Thymus (tissue), 11 donors: ENCODE data around the gene PHC2. TPM values are rescaled to one million over a fixed set of nuclear protein-coding genes. Genes with fewer than 3 reads are reported as not detected.

Experiments
- DNase-seq, 9 donors: peaks; one replicate each; pipeline ENCODE4 v3.0.0-alpha.2; 2013; ENCODE audit warnings: low spot score in 9 of 9, low read depth in 6 of 9, missing footprints in 1 of 9
- H3K27ac ChIP-seq, 2 donors: one replicate each; pipeline ENCODE4 v1.5.1; 2013; ENCODE audit warnings: control low read depth in 1 of 2, low read depth in 1 of 2, low read length in 1 of 2, mild to moderate bottlenecking in 1 of 2, moderate library complexity in 1 of 2
- H3K27me3 ChIP-seq, 2 donors: one replicate each; pipeline ENCODE4 v1.5.1; 2013; ENCODE audit warnings: low read length in 1 of 2; ENCODE audit not compliant: control insufficient read depth in 2 of 2, insufficient read depth in 1 of 2
- H3K36me3 ChIP-seq, 2 donors: one replicate each; pipeline ENCODE4 v1.5.1; 2013; ENCODE audit warnings: low read length in 1 of 2, mild to moderate bottlenecking in 1 of 2, moderate library complexity in 1 of 2; ENCODE audit not compliant: control insufficient read depth in 2 of 2, insufficient read depth in 2 of 2
- H3K4me1 ChIP-seq, 2 donors: one replicate each; pipeline ENCODE4 v1.5.1; 2013; ENCODE audit warnings: low read length in 2 of 2; ENCODE audit not compliant: control insufficient read depth in 2 of 2, insufficient read depth in 2 of 2
- H3K4me3 ChIP-seq, 2 donors: one replicate each; pipeline ENCODE4 v1.5.1; 2013; ENCODE audit warnings: low read length in 2 of 2, control low read depth in 1 of 2, mild to moderate bottlenecking in 1 of 2
- H3K9me3 ChIP-seq, 2 donors: one replicate each; pipeline ENCODE4 v1.5.1; 2013; ENCODE audit warnings: low read length in 1 of 2, mild to moderate bottlenecking in 1 of 2; ENCODE audit not compliant: control insufficient read depth in 2 of 2, insufficient read depth in 1 of 2
- WGBS: extraction: QIAGEN DNeasy Blood & Tissue Kit; methylation state at CpG from one replicate; pipeline ENCODE4 v1.1.7; 2013; 5-methylcytosine and 5-hydroxymethylcytosine counted together
- polyA plus RNA-seq: library from polyadenylated mRNA; stranded (reverse); fragments of 200-250 nt; gene quantifications from one replicate; pipeline ENCODE4 v1.2.3, GENCODE V29; 2013
- total RNA-seq: library from RNA; stranded (reverse); fragments of 120-200 nt; gene quantifications from one replicate; pipeline ENCODE4 v1.2.4, GENCODE V29; 2013
- donor health status: healthy.

The PHC2 gene
- total and polyA plus RNA-seq, 2 donors: 35.0 to 79.0 TPM

DNA sequence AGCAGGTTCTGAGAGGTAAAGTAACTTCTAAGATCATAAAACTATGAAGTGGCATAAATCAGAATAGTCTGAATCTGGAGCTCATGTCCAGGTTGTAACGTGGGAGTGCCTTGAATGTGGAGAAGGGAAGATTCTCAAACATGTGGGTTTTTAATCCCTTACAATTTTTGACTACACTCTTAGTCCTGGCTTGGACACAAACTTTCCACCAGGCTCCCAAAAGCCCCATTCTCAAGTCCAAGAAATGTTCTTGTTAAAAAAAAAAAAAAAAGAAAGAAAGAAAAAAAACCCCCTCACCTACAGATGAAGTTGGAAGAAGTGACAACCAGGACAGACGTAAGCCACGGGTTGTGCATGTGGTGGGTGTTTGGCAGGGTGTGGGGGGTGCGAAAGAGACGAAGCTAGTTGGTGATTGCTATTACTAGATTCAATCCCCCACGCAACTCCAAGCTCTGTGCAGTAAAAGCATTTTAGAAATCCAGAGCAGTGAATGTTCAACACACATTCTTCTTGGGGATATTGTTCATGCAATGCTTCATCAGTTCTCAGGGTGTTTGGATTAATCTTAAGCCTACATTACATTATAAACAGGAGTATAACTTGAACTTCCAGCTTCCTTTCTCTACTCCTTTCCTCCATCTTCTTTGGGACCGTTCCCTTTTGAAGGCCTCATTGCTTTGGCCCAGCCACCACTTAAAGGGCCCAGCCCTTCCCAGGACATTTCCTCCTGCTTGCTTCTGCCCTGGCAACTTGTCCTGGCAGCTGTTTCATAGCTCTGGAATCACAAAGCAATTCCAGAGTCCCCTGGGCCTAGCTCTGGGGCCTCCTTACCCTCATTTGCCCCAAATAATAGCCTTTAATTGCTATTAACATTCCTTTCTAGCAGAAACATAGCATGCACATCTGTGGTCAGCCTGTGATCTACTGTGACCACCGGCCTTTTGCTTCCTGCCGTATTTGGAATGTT is 41.8 kb downstream of the PHC2 start:
- H3K9me3 ChIP-seq: no peaks in the 10 kb centered on the region
- no peak for DNase-seq
- whole genome bisulfite sequencing: 95% methylated on average over 9 of the region's 9 CpGs
- H3K27me3 ChIP-seq: no peaks in the 10 kb centered on the region
- H3K36me3 ChIP-seq: no peaks in the 10 kb centered on the region
- no peak overlapping the region for H3K27ac ChIP-seq
- no peaks in the 10 kb centered on the region for H3K4me1 ChIP-seq
- H3K4me3 ChIP-seq: no peak overlapping the region

DNA sequence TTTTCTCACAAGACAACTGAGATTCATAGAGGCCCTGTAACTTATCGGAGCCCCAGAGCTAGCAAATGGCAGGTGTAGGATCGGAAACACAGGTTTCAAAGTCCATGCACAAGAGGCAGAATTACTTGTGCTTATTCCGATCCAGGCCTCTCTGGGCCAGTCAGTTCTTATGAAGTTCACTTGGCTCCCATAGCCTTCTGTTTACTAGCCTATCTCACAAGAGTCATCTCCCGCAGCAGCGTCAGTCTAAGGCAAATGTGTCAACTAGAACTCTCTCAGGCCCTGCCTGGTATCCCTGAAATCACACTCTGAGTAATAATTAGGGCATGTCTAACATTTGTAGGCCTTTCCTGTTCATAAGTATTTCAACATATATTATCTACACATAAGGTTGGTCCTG is 43.3 kb downstream of the PHC2 start:
- DNase-seq: no peak
- 92% methylated on average over 5 of the region's 5 CpGs for WGBS
- no peaks in the 10 kb centered on the region for H3K4me1 ChIP-seq

DNA sequence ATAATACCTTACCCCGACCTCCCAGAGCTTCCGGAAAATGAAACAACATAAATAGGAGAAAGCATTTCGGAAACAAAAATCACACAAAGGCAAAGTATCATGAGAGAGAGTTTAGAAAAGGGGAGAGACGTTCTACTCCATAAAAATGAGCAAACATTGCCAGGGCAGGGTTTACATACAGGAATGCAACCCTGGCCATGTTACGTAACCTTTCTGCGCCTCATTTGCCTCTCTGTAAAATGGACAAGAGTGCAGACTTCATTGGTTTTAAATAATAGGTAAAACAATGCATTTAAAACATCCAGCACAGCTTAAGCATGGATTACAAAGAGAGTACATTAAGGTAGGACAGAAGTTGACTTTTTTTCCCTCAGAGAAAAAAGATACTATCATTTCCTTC is 45.6 kb downstream of the PHC2 start:
- no peaks in the 10 kb centered on the region for H3K36me3 ChIP-seq
- peaks cover 0 to 8% of the 10 kb centered on the region in 2 donors for H3K4me1 ChIP-seq
- no peak overlapping the region for H3K4me3 ChIP-seq
- no peak for DNase-seq
- no peaks in the 10 kb centered on the region for H3K27me3 ChIP-seq
- no peaks in the 10 kb centered on the region for H3K9me3 ChIP-seq
- no peak overlapping the region for H3K27ac ChIP-seq
- WGBS: 97% methylated on average over 6 of the region's 6 CpGs

More for the DNA sequence above, 43.3 kb downstream of the PHC2 start:
- Histone ChIP-seq H3K36me3 (no peaks in the 10 kb centered on the region), H3K27ac (no peak overlapping the region), H3K9me3 (no peaks in the 10 kb centered on the region), H3K27me3 (no peaks in the 10 kb centered on the region), H3K4me3 (no peak overlapping the region)

DNA sequence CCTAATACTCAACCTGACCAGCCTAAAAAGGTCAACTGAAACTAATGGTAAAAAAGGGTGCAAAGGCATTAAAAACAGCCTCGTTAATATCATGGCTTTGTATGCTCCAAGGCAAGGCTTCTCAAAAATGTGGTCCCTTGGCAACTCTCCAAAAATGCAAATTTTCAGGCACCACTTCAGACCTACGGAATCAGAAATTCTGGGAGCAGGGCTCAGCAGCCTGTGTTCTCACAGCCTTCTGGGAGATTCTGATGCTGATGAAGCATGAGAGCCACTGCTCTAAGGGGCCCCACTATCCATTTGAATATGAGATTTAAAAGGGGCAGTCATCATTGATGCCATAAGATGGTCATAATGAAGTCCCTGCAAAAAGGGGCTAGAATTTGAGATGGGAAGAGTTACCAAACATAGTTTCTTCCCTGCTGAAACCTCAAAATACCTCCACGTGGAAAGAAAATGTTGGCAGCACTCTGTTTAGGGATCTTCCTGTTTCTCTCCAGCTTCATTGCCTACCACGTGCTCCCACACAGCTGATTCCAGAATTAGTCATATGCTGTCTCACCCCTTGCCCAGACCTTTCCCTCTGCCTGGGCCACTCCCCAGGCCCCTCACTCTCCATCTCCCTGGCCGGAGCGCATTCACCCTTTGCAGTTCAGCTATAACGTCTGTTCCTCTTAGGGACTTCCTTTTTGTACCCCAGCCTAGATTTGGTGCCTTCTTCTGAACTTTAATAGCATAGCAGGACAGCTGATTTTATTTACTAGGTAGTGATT is 46.7 kb downstream of the PHC2 start:
- 71% methylated on average over 7 of the region's 7 CpGs for WGBS
- no peak overlapping the region for H3K27ac ChIP-seq
- H3K36me3 ChIP-seq: no peaks in the 10 kb centered on the region
- no peak for DNase-seq
- no peaks in the 10 kb centered on the region for H3K9me3 ChIP-seq
- peaks cover 0 to 8% of the 10 kb centered on the region in 2 donors for H3K4me1 ChIP-seq
- no peaks in the 10 kb centered on the region for H3K27me3 ChIP-seq
- no peak overlapping the region for H3K4me3 ChIP-seq

GRCh38 chr1:33383489-33383888 is 47.4 kb downstream of the PHC2 start:
- Histone ChIP-seq H3K36me3 (no peaks in the 10 kb centered on the region), H3K4me3 (no peak overlapping the region), H3K27ac (no peak overlapping the region), H3K9me3 (no peaks in the 10 kb centered on the region), H3K27me3 (no peaks in the 10 kb centered on the region), H3K4me1 (peaks cover 0 to 8% of the 10 kb centered on the region in 2 donors)
- WGBS: 74% methylated on average over 4 of the region's 4 CpGs
- no peak for DNase-seq

- Histone ChIP-seq H3K27me3 (no peaks in the 10 kb centered on the region), H3K36me3 (no peaks in the 10 kb centered on the region), H3K9me3 (no peaks in the 10 kb centered on the region), H3K4me1 (peaks cover 0 to 8% of the 10 kb centered on the region in 2 donors), H3K4me3 (no peak overlapping the region), H3K27ac (peak overlapping the region in 1 of 2 donors; percentile 33)
- WGBS: 83% methylated on average over 9 of the region's 9 CpGs
- DNase-seq: no peak
These were observed 48.1 kb downstream of the PHC2 start for GRCh38 chr1:33382661-33383415.

- DNase-seq: no peak
- whole genome bisulfite sequencing: 23% methylated on average over 4 of the region's 4 CpGs
These were observed 48.9 kb downstream of the PHC2 start for GRCh38 chr1:33381977-33382376.

GRCh38 chr1:33380811-33381210 is 50.1 kb downstream of the PHC2 start:
- H3K27ac ChIP-seq: no peak overlapping the region
- 7% methylated on average over 2 of the region's 2 CpGs for WGBS
- peaks cover 0 to 12% of the 10 kb centered on the region in 2 donors for H3K4me1 ChIP-seq

More at GRCh38 chr1:33381977-33382376, 48.9 kb downstream of the PHC2 start:
- Histone ChIP-seq H3K36me3 (no peaks in the 10 kb centered on the region), H3K27me3 (no peaks in the 10 kb centered on the region), H3K4me1 (peaks cover 0 to 12% of the 10 kb centered on the region in 2 donors), H3K9me3 (no peaks in the 10 kb centered on the region), H3K4me3 (no peak overlapping the region), H3K27ac (no peak overlapping the region)

More at GRCh38 chr1:33380811-33381210, 50.1 kb downstream of the PHC2 start:
- Histone ChIP-seq H3K27me3 (no peaks in the 10 kb centered on the region), H3K9me3 (no peaks in the 10 kb centered on the region), H3K36me3 (no peaks in the 10 kb centered on the region), H3K4me3 (no peak overlapping the region)
- DNase-seq: no peak
